Vagina (tissue), 2 donors: ENCODE measurements around the gene FRMPD4.

Source experiments
- POLR2A ChIP-seq, 2 donors: fragments of 450-650 bp; IDR thresholded peaks; one replicate each; pipeline ENCODE4 v1.6.1; 2017; ENCODE audit warnings: antibody characterized with exemption in 2 of 2, mild to moderate bottlenecking in 2 of 2, moderate library complexity in 2 of 2
- POLR2AphosphoS5 ChIP-seq, 2 donors: sonication (generic); formaldehyde crosslinking; IDR thresholded peaks; one replicate each; pipeline ENCODE4 v1.9.0; 2017; ENCODE audit warnings: antibody characterized with exemption in 2 of 2, mild to moderate bottlenecking in 2 of 2, low read depth in 1 of 2; ENCODE audit not compliant: insufficient read depth in 1 of 2

DNA sequence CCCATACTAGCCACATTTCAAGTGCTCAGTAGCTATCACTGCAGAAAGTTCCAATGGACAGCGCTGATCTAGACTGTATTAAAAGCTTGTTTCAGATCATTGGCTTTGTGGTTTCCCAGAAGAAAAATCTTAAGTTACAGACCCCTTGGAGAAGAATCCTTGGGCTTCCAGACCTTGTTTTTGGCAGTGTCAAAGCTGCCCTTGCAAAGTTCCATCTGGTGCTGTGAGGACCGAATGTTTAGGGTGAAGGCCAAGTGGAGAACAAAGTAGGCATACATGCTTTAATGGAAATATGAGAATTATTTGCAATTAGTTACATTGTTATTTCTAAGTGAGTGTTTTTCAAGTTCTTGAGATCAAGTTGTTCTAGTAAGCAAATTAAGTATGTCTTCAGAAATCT is 144.7 kb downstream of the FRMPD4 start:
- TF ChIP-seq POLR2A (IDR thresholded peaks at IDR 0.05) (no peak), POLR2AphosphoS5 (IDR thresholded peaks at IDR 0.05; ENCODE audit: insufficient read depth in 1 of 2, low read depth in 1 of 2) (no peak)
